ENCODE data around the gene SYTL3.
A peak's percentile ranks its signal among the peaks of the same experiment; 100 is the strongest.
"Not testable (repeated sequence)": the region's sequence is repeated elsewhere in the genome, so short reads cannot be mapped to it uniquely, and the experiment has no call there.

SYTL3 gene

DNA sequence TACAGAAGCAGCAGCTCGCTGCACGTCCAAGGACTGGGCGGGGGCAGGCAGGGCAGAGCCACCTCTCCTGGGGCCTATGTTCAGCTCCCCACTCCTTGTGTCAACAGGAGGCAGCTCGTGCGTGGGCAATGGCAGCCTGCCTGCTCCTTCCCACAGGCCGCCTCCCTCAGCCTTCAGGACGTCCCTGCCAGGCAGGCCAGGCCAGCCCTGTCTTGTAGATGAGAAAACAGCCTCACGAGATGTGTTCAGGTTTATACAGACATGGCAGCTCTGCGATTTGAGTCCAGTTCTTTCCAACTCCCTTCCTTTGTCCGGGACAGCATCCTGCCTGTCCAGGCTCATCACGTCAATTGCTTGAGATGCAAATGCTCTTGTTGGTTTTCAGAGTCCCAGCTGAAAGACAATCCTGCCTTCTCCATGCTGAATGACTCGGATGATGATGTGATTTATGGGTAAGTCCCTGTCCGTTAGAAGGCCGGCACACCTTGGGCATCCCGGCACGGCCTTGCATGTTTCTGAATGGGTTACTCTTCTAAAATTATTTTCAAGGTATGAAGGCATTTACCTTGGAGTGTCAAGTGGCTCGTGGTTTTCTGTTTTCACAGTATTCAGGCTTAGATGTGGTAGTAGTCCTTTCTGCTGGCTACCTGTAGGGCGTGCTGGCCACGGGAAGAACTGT is 18.8 kb upstream of the SYTL3 start:
- no peak for DNase-seq (ENCODE audit: low read depth)
- TF ChIP-seq, protein P1, sequence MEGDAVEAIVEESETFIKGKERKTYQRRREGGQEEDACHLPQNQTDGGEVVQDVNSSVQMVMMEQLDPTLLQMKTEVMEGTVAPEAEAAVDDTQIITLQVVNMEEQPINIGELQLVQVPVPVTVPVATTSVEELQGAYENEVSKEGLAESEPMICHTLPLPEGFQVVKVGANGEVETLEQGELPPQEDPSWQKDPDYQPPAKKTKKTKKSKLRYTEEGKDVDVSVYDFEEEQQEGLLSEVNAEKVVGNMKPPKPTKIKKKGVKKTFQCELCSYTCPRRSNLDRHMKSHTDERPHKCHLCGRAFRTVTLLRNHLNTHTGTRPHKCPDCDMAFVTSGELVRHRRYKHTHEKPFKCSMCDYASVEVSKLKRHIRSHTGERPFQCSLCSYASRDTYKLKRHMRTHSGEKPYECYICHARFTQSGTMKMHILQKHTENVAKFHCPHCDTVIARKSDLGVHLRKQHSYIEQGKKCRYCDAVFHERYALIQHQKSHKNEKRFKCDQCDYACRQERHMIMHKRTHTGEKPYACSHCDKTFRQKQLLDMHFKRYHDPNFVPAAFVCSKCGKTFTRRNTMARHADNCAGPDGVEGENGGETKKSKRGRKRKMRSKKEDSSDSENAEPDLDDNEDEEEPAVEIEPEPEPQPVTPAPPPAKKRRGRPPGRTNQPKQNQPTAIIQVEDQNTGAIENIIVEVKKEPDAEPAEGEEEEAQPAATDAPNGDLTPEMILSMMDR (IDR thresholded peaks at IDR 0.05; ENCODE audit: low read depth, low read length, missing control alignments), result no peak
- H3K4me3 ChIP-seq (ENCODE audit: low read depth, low read length), result no peak overlapping the region
- in situ Hi-C loops (cut with HindIII; ENCODE audit: low sequenced_read_pairs), result no loop called here

DNA sequence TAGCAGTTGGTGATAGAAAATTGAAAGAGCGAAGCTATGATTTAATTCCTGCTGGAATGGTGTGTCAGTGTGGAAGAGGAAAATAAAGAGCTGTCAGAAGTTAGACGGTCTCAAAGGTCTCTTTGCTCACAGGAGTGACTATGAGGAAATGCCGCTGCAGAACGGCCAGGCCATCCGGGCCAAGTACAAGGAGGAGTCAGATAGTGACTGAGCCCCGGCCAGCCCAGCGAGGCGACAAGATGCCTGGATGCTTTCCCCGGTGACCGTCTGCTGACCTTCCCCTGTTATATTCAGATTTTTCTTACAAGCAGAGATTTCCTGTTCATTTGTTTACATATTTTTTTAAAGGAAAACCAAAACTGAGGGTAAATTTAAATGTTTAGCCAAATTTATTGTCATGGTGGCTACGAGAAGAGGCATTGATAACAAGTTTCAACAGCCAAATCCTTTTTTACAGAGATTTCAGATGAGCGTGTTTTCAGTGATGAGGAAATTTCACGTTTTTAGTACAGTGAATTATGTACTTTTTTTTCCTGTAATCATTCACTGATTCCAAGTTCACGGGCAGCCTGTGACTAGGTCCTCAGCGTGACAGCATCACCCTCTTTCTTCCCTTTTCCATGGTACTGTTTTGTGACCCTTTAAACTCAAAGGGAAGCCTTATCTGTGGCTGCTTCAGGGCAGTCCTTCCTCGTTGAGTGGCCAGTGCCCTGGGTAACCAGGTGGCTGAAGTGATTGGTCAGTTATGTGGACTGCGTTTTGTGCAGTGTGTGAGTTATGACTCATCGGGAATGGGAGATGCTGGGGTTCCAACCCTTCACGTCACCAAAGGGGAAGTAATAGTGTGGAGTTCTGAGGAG is 17.9 kb upstream of the SYTL3 start:
- in situ Hi-C loops (cut with HindIII; ENCODE audit: low sequenced_read_pairs), result no loop called here
- H3K4me3 ChIP-seq (ENCODE audit: low read depth, low read length), result no peak overlapping the region
- DNase-seq (ENCODE audit: low read depth), result peak; percentile 60
- TF ChIP-seq, protein P1 (IDR thresholded peaks at IDR 0.05; ENCODE audit: low read depth, low read length, missing control alignments), result no peak

DNA sequence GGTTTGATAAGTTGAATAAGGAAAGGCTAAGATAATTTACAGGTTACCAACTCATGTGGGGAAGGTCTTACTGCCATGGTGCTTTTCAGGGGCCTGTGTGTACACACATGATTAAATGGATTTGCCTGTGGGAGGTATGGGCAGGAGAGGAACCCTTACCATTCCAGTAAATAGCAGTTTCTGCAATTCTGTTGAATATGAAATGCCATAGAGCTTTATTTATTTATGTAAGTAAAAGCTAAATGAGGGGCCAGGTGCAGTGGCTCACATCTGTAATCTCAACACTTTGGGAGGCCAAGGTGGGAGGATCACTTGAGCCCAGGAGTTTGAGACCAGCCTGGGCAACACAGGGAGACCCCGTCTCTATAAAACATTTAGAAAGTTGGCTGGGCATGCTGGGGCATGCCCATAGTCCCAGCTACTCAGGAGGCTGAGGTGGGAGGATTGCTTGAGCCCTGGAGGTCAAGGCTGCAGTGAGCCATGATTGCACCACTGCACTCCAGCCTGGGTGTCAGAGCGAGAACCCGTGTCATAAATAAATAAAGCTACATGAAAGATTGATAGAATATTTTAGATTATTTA is 17.2 kb upstream of the SYTL3 start:
- H3K4me3 ChIP-seq (ENCODE audit: low read depth, low read length); DNase-seq (ENCODE audit: low read depth); in situ Hi-C loops (cut with HindIII; ENCODE audit: low sequenced_read_pairs): not testable (repeated sequence)

DNA sequence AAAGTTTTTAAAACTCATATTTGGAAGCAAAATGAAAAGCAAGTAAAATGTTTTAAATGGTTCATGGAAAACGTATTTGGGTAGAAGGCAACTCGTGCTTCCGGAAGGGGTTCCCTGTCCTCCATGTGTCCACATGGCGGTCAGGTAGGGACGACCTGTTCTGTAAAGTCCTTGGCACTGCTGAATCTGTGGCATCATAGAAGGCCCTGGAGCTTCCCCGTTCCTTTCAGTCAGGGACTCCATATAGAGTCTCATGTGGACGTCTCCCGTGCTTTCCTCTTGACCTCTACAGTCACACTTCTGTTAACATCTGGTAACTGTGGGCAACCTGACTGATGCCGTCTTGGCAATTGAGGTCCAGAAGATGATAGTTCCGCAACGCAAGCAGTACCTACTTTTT is 16.7 kb upstream of the SYTL3 start:
- TF ChIP-seq, protein P1 (IDR thresholded peaks at IDR 0.05; ENCODE audit: low read depth, low read length, missing control alignments), result no peak
- H3K4me3 ChIP-seq (ENCODE audit: low read depth, low read length), result no peak overlapping the region
- in situ Hi-C loops (cut with HindIII; ENCODE audit: low sequenced_read_pairs), result no loop called here
- DNase-seq (ENCODE audit: low read depth), result no peak

DNA sequence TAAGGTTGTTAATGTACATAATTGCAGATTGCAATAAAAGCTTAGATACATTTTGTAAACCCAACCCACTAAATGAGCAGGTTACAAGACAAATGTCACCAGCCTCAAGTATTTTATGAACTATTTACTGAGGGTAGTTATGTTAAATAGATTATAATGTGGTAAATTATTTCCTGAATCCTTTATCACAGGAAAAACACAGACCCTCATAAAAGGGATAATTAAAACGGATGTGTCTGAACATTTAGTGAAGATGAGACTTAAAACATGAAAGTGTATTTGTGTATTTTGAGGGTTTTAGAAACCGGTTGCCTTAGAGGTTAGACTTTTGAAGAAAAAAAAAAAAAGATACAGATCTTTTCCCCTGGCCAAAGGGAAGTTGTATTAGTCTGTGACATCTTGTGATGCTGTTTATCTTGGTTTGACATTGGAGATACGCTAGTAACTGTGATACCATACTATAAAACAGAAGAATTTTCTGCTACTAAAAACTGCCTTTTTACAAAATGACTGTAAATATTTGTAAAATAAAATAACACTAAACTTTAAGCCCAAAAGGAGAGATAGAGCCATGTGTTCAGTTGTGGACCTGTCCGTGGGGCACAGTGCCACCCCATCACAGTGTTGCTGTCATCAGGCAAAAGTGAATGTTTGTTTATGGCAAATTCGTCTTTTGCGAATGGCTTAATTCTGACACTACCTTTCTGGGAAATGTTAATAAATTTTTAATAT is 15.0 kb upstream of the SYTL3 start:
- no peak for DNase-seq (ENCODE audit: low read depth)
- TF ChIP-seq, protein P1 (IDR thresholded peaks at IDR 0.05; ENCODE audit: low read depth, low read length, missing control alignments), result no peak
- in situ Hi-C loops (cut with HindIII; ENCODE audit: low sequenced_read_pairs), result no loop called here
- no peak overlapping the region for H3K4me3 ChIP-seq (ENCODE audit: low read depth, low read length)

DNA sequence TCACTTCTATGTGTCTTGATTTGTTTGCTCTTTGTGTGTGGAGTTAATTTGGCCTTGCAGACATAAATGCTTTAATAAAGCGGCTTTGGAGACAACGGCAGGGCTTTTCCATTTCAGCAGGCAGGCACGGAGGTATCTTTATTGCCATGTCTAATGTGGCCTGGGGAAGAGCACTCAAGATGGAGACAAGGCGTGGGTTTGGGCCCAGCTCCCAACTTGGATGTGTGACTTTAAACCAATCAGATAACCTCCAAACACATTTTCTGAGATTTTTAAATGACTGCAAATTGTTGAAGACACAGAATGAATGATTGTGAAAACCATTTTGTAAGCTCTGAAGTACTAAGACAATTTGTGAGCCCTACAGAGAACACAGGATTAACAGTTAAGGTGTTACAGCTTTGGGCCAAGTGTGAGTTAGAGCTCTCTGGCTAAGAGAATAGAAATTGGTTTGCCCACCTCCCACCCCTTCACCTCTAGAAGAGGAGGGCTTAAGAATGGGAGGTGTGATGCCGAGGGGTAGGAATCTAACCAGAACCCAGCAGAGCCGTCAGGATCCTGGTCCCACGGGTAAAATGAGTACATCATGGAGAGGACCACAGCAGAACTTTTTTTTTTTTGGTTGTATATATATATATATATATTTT is 14.3 kb upstream of the SYTL3 start:
- H3K4me3 ChIP-seq (ENCODE audit: low read depth, low read length), result no peak overlapping the region
- in situ Hi-C loops (cut with HindIII; ENCODE audit: low sequenced_read_pairs), result no loop called here
- TF ChIP-seq, protein P1 (IDR thresholded peaks at IDR 0.05; ENCODE audit: low read depth, low read length, missing control alignments), result no peak
- no peak for DNase-seq (ENCODE audit: low read depth)
